GM18526 (cell line): ENCODE data around the gene HGS.

Source experiments
- POLR2A ChIP-seq: IDR thresholded peaks from 3 replicates; pipeline ENCODE4 v1.6.1; 2011; ENCODE audit not compliant: insufficient read length; ENCODE audit errors: extremely low read depth

The HGS gene

GRCh38 chr17:81672954-81673353 is 10.9 kb upstream of the HGS start:
- no peak for TF ChIP-seq POLR2A

GRCh38 chr17:81673561-81674258 is 10.1 kb upstream of the HGS start:
- TF ChIP-seq POLR2A = no peak

GRCh38 chr17:81676906-81677305 is 6.9 kb upstream of the HGS start:
- TF ChIP-seq POLR2A = no peak

GRCh38 chr17:81680150-81680549 is 3.7 kb upstream of the HGS start:
- no peak for TF ChIP-seq POLR2A

- TF ChIP-seq POLR2A = no peak
Measured at GRCh38 chr17:81681672-81682071, 2.1 kb upstream of the HGS start.

DNA sequence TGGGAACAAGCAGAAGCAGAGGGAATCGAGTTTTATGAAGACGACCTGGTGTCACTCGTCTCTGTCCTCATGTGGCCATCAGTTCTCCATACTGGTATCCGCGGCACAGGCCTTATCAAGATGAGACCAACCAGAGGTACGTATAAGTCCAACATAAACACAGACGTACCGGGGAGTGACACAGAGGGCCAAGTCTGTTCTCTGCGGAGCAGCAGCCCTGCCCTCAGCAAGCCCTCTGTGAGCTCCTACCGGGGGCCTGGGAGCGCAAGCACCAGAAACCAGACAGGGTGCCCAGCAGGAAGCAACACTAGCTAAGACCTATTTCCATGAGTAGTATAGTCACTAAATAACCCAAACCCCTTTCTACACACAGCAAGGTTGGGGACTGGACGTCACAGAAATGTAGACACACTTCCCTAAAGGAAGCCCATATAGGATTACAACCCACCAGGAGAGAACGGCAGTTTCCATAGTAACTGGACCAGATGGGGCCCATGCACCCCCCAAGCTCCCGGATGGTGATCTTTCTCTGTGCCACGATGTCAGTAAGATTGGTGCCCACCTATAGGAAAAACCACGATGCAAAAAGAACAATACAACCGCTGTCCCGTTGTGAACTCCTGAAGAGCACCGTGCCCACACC is 1.1 kb upstream of the HGS start:
- no peak for TF ChIP-seq POLR2A

DNA sequence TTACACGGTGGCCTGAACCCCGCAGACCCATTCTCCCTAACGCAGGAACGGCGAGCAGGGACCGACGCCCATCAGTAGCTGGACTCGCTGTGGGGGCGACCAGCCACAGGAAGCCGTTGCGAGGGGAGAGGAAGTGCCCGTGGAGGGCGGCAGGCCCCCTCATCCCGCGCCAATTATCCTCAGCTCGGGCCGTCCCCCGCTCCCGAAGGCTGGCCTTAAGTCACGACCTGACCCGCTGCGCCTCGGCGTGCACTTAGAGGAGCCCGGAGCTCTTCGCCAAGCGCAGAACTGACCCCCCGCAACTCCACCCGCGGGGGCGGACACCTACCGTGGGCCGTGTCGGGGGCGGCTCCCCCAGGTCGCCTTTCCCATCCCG is 615 bp upstream of the HGS start:
- TF ChIP-seq POLR2A = no peak

DNA sequence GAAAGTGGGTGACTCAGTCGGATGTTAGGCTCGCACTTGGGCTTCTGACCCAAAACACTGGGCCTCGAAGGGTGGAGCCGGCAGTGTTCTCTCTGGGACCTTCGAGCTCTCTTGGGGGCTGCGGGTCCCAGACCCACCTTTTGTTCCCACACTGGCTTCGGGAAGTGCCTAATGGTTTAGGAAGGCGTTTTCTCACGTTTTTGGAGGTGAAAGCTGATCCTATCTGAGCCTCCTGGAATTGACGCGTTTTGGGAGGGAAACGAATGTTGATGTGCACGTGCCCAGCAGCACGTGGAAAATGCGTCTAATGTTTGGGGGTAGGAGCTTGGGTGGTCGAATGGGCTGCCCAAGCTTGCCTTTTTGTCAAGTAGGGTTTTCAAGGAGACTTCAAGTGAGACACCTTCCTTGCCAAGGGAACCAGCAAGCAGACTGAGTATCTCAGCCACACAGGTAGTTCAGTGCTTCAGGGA is 666 bp downstream of the HGS start:
- no peak for TF ChIP-seq POLR2A

DNA sequence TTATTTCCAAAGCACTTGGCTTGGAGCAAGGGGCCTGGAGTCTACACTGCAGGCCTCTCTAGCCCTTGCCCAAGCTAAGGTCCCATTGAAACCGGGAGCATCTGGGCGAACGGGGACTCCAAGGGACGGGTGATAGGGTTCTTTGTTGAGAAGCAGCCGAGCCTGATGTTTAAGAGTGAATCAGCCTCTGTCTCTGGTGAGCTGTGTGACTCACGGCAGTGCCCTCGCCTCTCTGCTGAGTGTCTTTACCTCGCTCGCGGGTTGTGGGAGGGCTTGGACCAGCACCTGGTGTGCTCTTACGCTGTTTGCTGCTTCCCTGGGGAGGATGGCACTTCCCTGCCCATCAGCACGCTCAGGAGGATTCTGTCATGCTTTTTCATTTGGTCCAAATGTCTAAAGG is 1.3 kb downstream of the HGS start:
- no peak for TF ChIP-seq POLR2A

DNA sequence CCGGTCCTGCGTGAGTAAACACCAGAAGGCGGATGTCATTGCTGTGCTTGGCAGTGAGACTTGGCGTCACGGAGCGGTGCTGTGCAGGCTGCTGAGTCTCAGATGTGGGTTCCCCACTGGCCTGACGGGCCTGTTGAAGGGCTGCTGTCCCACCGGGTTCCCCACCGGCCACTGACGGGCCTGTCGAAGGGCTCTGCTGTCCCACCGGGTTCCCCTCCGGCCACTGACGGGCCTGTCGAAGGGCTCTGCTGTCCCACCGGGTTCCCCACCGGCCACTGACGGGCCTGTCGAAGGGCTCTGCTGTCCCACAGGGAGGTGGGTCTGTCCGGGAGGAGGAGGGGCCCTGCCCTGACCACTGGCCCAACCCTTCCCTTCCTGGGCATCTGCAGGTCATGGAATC is 2.8 kb downstream of the HGS start:
- TF ChIP-seq POLR2A = no peak

DNA sequence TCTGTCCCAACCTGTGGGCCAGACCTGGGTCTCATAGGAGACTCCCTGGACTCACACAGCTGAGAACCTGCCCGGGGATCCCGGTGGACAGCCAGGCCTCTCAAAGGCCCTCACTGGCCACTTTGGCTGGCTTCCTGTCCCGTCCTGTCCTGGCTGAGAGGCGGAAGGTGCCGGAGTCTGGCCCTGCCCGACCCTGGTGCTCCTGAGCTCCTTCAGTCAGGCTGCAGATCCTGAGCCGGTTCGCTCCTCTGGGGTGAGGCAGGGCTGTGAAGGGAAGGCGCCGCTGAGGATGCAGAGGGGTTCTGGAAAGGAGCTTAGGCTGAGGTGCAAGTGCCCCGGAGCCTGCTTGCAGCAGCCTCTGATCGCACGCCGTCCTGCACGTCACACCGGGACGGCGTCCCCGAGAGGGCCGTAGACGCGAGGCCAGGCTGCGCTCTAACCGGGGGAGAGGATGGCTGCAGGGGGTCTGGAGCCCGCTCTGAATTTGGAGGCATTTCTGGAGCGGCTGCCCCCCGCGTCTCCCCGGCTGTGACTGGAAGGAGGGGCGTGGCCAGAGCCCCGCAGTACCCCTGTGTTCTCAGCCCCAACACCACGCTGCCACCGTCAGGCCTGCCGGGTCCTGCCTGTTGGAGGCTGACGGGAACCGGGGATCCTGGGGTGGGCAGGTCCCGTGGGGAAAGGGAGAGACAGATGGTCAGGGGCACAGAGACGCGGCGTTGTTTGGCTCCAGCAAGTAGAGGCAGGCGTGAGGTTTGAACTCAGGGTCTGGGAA is 4.1 kb downstream of the HGS start:
- TF ChIP-seq POLR2A = no peak

GRCh38 chr17:81688616-81689015 is 4.8 kb downstream of the HGS start:
- no peak for TF ChIP-seq POLR2A

GRCh38 chr17:81690066-81690465 is 6.3 kb downstream of the HGS start:
- no peak for TF ChIP-seq POLR2A

DNA sequence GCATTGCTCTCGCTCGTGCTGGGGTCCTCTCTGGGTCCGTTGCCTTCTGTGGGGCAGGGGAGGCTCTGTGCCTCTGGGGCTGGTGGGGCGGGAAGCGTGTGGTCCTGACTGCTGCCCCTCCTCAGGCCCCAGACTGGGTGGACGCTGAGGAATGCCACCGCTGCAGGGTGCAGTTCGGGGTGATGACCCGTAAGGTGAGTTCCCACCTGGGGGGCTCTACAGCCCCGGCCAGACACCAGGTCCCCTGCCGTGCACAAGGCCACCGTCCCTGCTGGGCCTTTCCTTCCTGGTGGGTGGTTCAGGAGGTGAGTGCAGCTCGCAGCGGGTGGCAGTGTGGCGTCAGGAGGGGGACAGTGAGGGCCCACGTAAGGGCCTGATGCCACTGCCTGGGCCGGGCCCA is 6.7 kb downstream of the HGS start:
- no peak for TF ChIP-seq POLR2A

DNA sequence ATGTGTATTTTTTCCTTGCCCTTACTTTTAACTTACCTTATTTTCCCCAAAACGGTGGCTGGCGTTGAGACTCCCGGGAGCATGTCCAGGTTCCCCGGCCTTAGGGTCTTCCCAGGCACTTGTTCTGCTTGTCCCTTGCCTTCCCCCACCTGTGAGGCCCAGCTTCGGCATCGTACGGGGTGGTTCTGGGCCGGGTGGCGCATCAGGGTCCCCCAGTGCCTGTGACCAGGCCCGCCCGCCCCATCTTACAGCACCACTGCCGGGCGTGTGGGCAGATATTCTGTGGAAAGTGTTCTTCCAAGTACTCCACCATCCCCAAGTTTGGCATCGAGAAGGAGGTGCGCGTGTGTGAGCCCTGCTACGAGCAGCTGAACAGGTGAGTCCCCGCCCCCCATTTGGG is 7.4 kb downstream of the HGS start:
- no peak for TF ChIP-seq POLR2A

DNA sequence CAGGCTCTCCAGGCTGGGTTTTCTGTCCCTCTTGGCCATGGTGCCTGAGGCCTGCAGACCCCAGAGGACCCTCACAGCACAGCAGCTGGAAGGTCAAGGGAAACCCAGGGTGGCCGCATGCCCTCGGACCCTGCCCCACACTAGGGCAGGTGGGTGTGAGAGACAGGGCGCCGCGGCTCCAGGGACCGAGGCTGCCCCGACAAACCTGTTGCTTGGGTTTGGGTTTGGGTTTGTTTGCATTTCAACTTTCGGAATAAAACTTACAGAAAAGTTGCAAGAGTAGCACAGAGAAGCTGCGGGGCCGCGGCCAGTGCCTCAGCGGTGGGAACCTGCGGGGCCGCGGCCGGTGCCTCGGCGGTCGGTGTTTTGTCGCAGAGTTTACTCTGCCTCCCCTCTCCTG is 7.8 kb downstream of the HGS start:
- TF ChIP-seq POLR2A = no peak
